H1 (cell line): ENCODE measurements around the gene TPRG1L. TPM values are rescaled to one million over a fixed set of nuclear protein-coding genes. Genes with fewer than 3 reads are reported as not detected.

Experiments
- CTBP2 ChIP-seq: IDR thresholded peaks from 2 replicates; pipeline ENCODE4 v1.7.0; 2011; ENCODE audit warnings: borderline replicate concordance, mild to moderate bottlenecking, moderate library complexity, mixed read lengths, low read length; ENCODE audit not compliant: insufficient read depth, insufficient read length
- JUND ChIP-seq: IDR thresholded peaks from 2 replicates; pipeline ENCODE4 v1.6.1; 2011; ENCODE audit warnings: mild to moderate bottlenecking, improper control_type of control experiment, low read length
- KDM4A ChIP-seq: IDR thresholded peaks from one replicate; pipeline ENCODE4 v1.7.1; 2012; ENCODE audit warnings: low read depth, mild to moderate bottlenecking, moderate library complexity, low read length, inconsistent platforms; ENCODE audit not compliant: severe bottlenecking
- SIRT6 ChIP-seq: IDR thresholded peaks from one replicate; pipeline ENCODE4 v1.7.1; 2012; ENCODE audit warnings: low read length, inconsistent platforms
- TEAD4 ChIP-seq: IDR thresholded peaks from 2 replicates; pipeline ENCODE4 v1.6.1; 2012; ENCODE audit warnings: low read depth, low read length, inconsistent platforms, mixed read lengths
- polyA plus RNA-seq, 7 experiments: library from polyadenylated mRNA; depleted of rRNA in 3 of 7; stranded (reverse) in 5 of 7; unstranded in 2 of 7; fragments of >200 nt in 5 of 7; fragments of 200-250 nt in 2 of 7; gene quantifications; 1 replicate in 5 of 7; 2 replicates in 1 of 7; 4 replicates in 1 of 7; pipeline versions ENCODE4 v1.2.1 to v1.2.3, GENCODE V29; 2011 to 2013; ENCODE audit warnings: missing spikeins in 2 of 7, mixed read lengths in 2 of 7
- total RNA-seq: library from RNA; stranded (reverse); fragmentation: NEBNext Ultra II Directional; extraction: Animal tissue kit (Norgen Biotek cat#: 25700); gene quantifications from 2 replicates; pipeline ENCODE4 v1.2.1, GENCODE V29; 2021
- TF ChIP-seq, protein P1 (sequence below): IDR thresholded peaks from 2 replicates; pipeline ENCODE4 v1.6.1; 2012; ENCODE audit warnings: inconsistent platforms

Gene TPRG1L
- total and polyA plus RNA-seq, 2 of the 8 experiments (the other 6 are each of a cell fraction or from before 2014, with no cell fraction given): 21.7 to 22.3 TPM

GRCh38 chr1:3645666-3646355, 21.0 kb downstream of the TPRG1L start (continued):
- TF ChIP-seq JUND: no peak
- TF ChIP-seq, protein P1, sequence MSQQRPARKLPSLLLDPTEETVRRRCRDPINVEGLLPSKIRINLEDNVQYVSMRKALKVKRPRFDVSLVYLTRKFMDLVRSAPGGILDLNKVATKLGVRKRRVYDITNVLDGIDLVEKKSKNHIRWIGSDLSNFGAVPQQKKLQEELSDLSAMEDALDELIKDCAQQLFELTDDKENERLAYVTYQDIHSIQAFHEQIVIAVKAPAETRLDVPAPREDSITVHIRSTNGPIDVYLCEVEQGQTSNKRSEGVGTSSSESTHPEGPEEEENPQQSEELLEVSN: no peak
- no peak for TF ChIP-seq SIRT6
- TF ChIP-seq CTBP2: no peak
- TF ChIP-seq TEAD4: no peak
- TF ChIP-seq KDM4A: no peak
